ENCODE results near the gene EPHA4. TPM values are rescaled to one million over a fixed set of nuclear protein-coding genes. Genes with fewer than 3 reads are reported as not detected.

The EPHA4 gene
- polyA plus RNA-seq, 3 donors: 0.72 to 10.1 (median 3.7) TPM

- 62 to 71% (median 71%) methylated on average over 3 of the region's 3 CpGs for WGBS, 3 donors
Measured at GRCh38 chr2:221463241-221463896, 108.7 kb downstream of the EPHA4 start.

GRCh38 chr2:221461901-221462300 is 110.2 kb downstream of the EPHA4 start:
- 70 to 95% (median 90%) methylated on average over 1 of the region's 1 CpG for WGBS, 3 donors
- no peak overlapping the region for H3K27ac ChIP-seq (ENCODE audit: low read depth, low read length)

More at GRCh38 chr2:221463241-221463896, 108.7 kb downstream of the EPHA4 start:
- H3K27ac ChIP-seq (ENCODE audit: low read depth, low read length): no peak overlapping the region

- WGBS, 3 donors: 79 to 99% (median 93%) methylated on average over 2 of the region's 2 CpGs
- H3K27ac ChIP-seq (ENCODE audit: low read depth, low read length): no peak overlapping the region
Measured at GRCh38 chr2:221460136-221460535, 112.0 kb downstream of the EPHA4 start.

GRCh38 chr2:221458578-221458977 is 113.5 kb downstream of the EPHA4 start:
- 76 to 98% (median 92%) methylated on average over 5 of the region's 5 CpGs for WGBS, 3 donors
- H3K27ac ChIP-seq (ENCODE audit: low read depth, low read length): no peak overlapping the region

- WGBS, 3 donors: 67 to 78% (median 68%) methylated on average over 6 of the region's 6 CpGs
- H3K27ac ChIP-seq (ENCODE audit: low read depth, low read length): no peak overlapping the region
Measured at GRCh38 chr2:221455214-221455613, 116.9 kb downstream of the EPHA4 start.

- 86 to 92% (median 88%) methylated on average over 3 of the region's 3 CpGs for WGBS, 3 donors
- H3K27ac ChIP-seq (ENCODE audit: low read depth, low read length): no peak overlapping the region
Measured at GRCh38 chr2:221454459-221455105, 117.5 kb downstream of the EPHA4 start.

- WGBS, 3 donors: 60 to 88% (median 87%) methylated on average over 13 of the region's 13 CpGs
- H3K27ac ChIP-seq (ENCODE audit: low read depth, low read length): no peak overlapping the region
Measured at GRCh38 chr2:221451862-221452788, 120.0 kb downstream of the EPHA4 start.

GRCh38 chr2:221450280-221450679 is 121.8 kb downstream of the EPHA4 start:
- no peak overlapping the region for H3K27ac ChIP-seq (ENCODE audit: low read depth, low read length)
- WGBS, 3 donors: 79 to 96% (median 96%) methylated on average over 1 of the region's 1 CpG

- WGBS, 3 donors: 87 to 92% (median 90%) methylated on average over 4 of the region's 4 CpGs
- H3K27ac ChIP-seq (ENCODE audit: low read depth, low read length): no peak overlapping the region
Measured at GRCh38 chr2:221449406-221449805, 122.7 kb downstream of the EPHA4 start.

GRCh38 chr2:221448844-221449390 is 123.2 kb downstream of the EPHA4 start:
- H3K27ac ChIP-seq (ENCODE audit: low read depth, low read length): no peak overlapping the region
- WGBS, 3 donors: 35 to 64% (median 49%) methylated on average over 4 of the region's 4 CpGs

GRCh38 chr2:221448057-221448843 is 123.9 kb downstream of the EPHA4 start:
- H3K27ac ChIP-seq (ENCODE audit: low read depth, low read length): no peak overlapping the region
- WGBS, 3 donors: 69 to 70% (median 70%) methylated on average over 8 of the region's 8 CpGs

- H3K27ac ChIP-seq (ENCODE audit: low read depth, low read length): no peak overlapping the region
- 50 to 86% (median 81%) methylated on average over 6 of the region's 6 CpGs for whole genome bisulfite sequencing, 3 donors
Measured at GRCh38 chr2:221447310-221447709, 124.8 kb downstream of the EPHA4 start.

- 96 to 98% (median 98%) methylated on average over 2 of the region's 2 CpGs for WGBS, 3 donors
- H3K27ac ChIP-seq (ENCODE audit: low read depth, low read length): no peak overlapping the region
Measured at GRCh38 chr2:221446140-221446539, 126.0 kb downstream of the EPHA4 start.

- WGBS, 3 donors: 36 to 50% (median 46%) methylated on average over 2 of the region's 2 CpGs
Measured at GRCh38 chr2:221444106-221444505, 128.0 kb downstream of the EPHA4 start.

GRCh38 chr2:221443645-221444044 is 128.5 kb downstream of the EPHA4 start:
- WGBS, 3 donors: 74 to 83% (median 82%) methylated on average over 1 of the region's 1 CpG
- no peak overlapping the region for H3K27ac ChIP-seq (ENCODE audit: low read depth, low read length)

More at GRCh38 chr2:221444106-221444505, 128.0 kb downstream of the EPHA4 start:
- no peak overlapping the region for H3K27ac ChIP-seq (ENCODE audit: low read depth, low read length)

- WGBS, 3 donors: 90 to 97% (median 96%) methylated on average over 4 of the region's 4 CpGs
- H3K27ac ChIP-seq (ENCODE audit: low read depth, low read length): no peak overlapping the region
Measured at GRCh38 chr2:221442128-221442527, 130.0 kb downstream of the EPHA4 start.

- WGBS, 3 donors: 66 to 77% (median 68%) methylated on average over 11 of the region's 11 CpGs
- no peak overlapping the region for H3K27ac ChIP-seq (ENCODE audit: low read depth, low read length)
Measured at GRCh38 chr2:221439761-221440479, 132.2 kb downstream of the EPHA4 start.
